Endothelial cell of umbilical vein (primary cell): Measurements from ENCODE around the gene TRMT10B.
"Not testable (repeated sequence)": the region's sequence is repeated elsewhere in the genome, so short reads cannot be mapped to it uniquely, and the experiment has no call there.

ENCODE experiments used
- EZH2 ChIP-seq: IDR thresholded peaks from 2 replicates; pipeline ENCODE4 v1.6.1; 2012; ENCODE audit warnings: borderline replicate concordance, low read depth, mild to moderate bottlenecking, moderate library complexity, low read length, inconsistent platforms; ENCODE audit not compliant: severe bottlenecking
- FOS ChIP-seq: IDR thresholded peaks from 2 replicates; pipeline ENCODE4 v1.6.1; 2011; ENCODE audit warnings: mild to moderate bottlenecking, low read length, moderate library complexity, borderline replicate concordance; ENCODE audit not compliant: insufficient read depth

DNA sequence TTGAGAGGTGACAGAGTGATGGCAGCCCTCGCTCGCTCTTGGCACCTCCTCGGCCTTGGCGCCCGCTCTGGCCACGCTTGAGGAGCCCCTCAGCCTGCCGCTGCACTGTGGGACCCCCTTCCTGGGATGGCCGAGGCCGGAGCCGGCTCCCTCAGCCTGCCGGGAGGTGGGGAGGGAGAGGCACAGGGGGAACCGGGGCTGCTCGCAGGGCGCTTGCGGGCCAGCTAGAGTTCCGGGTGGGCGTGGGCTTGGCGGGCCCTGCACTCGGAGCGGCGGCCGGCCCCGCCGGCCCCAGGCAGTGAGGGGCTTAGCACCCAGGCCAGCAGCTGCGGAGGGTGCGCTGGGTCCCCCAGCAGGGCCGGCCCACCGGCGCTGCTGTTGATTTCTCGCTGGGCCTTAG, 1.9 kb upstream of the TRMT10B start:
- TF ChIP-seq FOS, EZH2: not testable (repeated sequence)
